A673 (cell line): ENCODE results near the gene SLC35E2B.

Source experiments
- EZH2 ChIP-seq: fragments of 200-600 bp; sonication (generic); IDR thresholded peaks from 2 replicates; pipeline ENCODE4 v1.6.1; 2017; ENCODE audit warnings: borderline replicate concordance, low read depth, mild to moderate bottlenecking, mixed read lengths, antibody characterized with exemption, low read length; ENCODE audit not compliant: poor library complexity, severe bottlenecking
- TF ChIP-seq, protein P1 (sequence below): fragments of 300-800, 200-600 bp; sonication (generic); conservative IDR thresholded peaks from 2 replicates; pipeline ENCODE4 v1.5.1; 2017; ENCODE audit warnings: low read depth, mild to moderate bottlenecking, antibody characterized with exemption, low read length, moderate library complexity, mixed read lengths

DNA sequence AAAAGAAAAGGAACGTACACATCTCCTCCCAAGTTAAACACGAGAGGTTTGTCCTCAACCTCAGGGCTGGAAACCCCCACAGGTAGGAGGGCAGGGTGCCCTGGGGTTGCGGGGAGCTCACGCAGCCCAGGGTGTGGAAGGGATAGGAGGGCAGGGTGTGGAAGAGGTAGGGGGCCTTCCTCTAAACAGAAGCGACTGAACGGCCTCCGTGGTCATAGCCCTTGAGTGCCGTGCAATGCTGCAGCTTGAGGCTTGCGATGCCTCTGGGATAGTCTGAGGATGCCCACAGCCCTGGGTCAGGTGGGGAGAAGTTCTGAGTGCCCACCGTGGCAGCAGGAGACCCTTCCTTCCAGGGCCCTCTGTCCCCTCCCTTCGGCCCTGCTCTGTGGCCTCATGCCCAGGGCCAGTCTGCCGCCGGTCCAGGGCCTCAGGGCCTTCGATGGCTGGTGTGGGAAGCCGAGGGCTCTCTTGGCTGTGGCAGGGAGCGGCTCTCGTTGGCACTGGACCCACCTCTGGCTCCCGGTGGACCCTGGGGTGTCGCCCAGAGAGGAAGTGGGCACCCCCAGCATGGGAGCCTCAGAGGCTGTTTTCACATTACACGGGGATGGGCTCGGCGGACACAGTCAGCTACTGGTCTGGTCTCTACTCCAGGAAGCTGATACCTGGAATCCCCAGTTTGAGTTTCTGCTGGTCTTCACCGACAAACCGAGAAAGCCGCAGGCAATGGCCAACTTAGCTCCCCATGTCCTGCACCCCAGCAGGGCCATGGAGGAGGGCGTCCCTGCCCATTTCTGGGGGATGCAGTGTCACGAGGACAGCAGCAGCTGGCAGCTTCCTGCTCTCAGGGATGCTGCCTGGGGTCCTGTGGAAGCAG is 27.4 kb downstream of the SLC35E2B start:
- TF ChIP-seq, protein P1, sequence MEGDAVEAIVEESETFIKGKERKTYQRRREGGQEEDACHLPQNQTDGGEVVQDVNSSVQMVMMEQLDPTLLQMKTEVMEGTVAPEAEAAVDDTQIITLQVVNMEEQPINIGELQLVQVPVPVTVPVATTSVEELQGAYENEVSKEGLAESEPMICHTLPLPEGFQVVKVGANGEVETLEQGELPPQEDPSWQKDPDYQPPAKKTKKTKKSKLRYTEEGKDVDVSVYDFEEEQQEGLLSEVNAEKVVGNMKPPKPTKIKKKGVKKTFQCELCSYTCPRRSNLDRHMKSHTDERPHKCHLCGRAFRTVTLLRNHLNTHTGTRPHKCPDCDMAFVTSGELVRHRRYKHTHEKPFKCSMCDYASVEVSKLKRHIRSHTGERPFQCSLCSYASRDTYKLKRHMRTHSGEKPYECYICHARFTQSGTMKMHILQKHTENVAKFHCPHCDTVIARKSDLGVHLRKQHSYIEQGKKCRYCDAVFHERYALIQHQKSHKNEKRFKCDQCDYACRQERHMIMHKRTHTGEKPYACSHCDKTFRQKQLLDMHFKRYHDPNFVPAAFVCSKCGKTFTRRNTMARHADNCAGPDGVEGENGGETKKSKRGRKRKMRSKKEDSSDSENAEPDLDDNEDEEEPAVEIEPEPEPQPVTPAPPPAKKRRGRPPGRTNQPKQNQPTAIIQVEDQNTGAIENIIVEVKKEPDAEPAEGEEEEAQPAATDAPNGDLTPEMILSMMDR: no peak
- no peak for TF ChIP-seq EZH2
